Parathyroid adenoma (tissue), 2 donors: Measurements from ENCODE around the gene HELQ.

Experiments used
- H2AFZ ChIP-seq: fragments of 300-600 bp; sonication (generic); one replicate; pipeline ENCODE4 v1.7.0; 2017; ENCODE audit warnings: antibody characterized with exemption, mild to moderate bottlenecking
- H3K27ac ChIP-seq: fragments of 300-600 bp; sonication (generic); one replicate; pipeline ENCODE4 v1.7.0; 2017
- H3K27me3 ChIP-seq: fragments of 300-600 bp; sonication (generic); one replicate; pipeline ENCODE4 v1.7.0; 2017; ENCODE audit warnings: low read length; ENCODE audit not compliant: control insufficient read depth, insufficient read depth
- H3K36me3 ChIP-seq: fragments of 300-600 bp; sonication (generic); one replicate; pipeline ENCODE4 v1.7.0; 2017; ENCODE audit warnings: low read length; ENCODE audit not compliant: control insufficient read depth, insufficient read depth
- H3K4me1 ChIP-seq: fragments of 300-600 bp; sonication (generic); one replicate; pipeline ENCODE4 v1.7.0; 2017; ENCODE audit warnings: control low read depth
- H3K4me2 ChIP-seq: fragments of 300-600 bp; sonication (generic); one replicate; pipeline ENCODE4 v1.7.0; 2017; ENCODE audit warnings: low read length
- H3K4me3 ChIP-seq: fragments of 300-600 bp; sonication (generic); one replicate; pipeline ENCODE4 v1.7.0; 2017; ENCODE audit warnings: low read depth, low read length
- H3K79me2 ChIP-seq: fragments of 300-600 bp; sonication (generic); one replicate; pipeline ENCODE4 v1.7.0; 2017; ENCODE audit warnings: control low read depth
- H3K9ac ChIP-seq: fragments of 300-600 bp; sonication (generic); one replicate; pipeline ENCODE4 v1.7.0; 2017; ENCODE audit warnings: mild to moderate bottlenecking
- H3K9me3 ChIP-seq: fragments of 300-600 bp; sonication (generic); one replicate; pipeline ENCODE4 v1.7.0; 2017; ENCODE audit warnings: low read length; ENCODE audit not compliant: control insufficient read depth
- CTCF ChIP-seq: fragments of 300-600 bp; sonication (generic); IDR thresholded peaks from one replicate; pipeline ENCODE4 v1.7.0; 2017; ENCODE audit warnings: antibody characterized with exemption, mild to moderate bottlenecking
- donor health status: primary hyperparathyroidism.

The HELQ gene

GRCh38 chr4:83436680-83437079 is 18.9 kb downstream of the HELQ start:
- Histone ChIP-seq H3K27me3 (no peaks in the 10 kb centered on the region), H3K4me3 (no peak overlapping the region), H3K4me1 (no peaks in the 10 kb centered on the region), H2AFZ (no peak overlapping the region), H3K36me3 (no peaks in the 10 kb centered on the region), H3K27ac (no peak overlapping the region), H3K9me3 (no peaks in the 10 kb centered on the region), H3K4me2 (no peak overlapping the region), H3K9ac (no peak overlapping the region), H3K79me2 (no peaks in the 10 kb centered on the region)
- no peak for TF ChIP-seq CTCF

GRCh38 chr4:83431200-83431599 is 24.4 kb downstream of the HELQ start:
- H3K9me3 ChIP-seq, result no peaks in the 10 kb centered on the region
- no peak overlapping the region for H3K9ac ChIP-seq
- H2AFZ ChIP-seq, result no peak overlapping the region
- no peak overlapping the region for H3K27ac ChIP-seq
- no peaks in the 10 kb centered on the region for H3K27me3 ChIP-seq
- no peaks in the 10 kb centered on the region for H3K79me2 ChIP-seq
- H3K36me3 ChIP-seq, result no peaks in the 10 kb centered on the region
- no peak for TF ChIP-seq CTCF
- H3K4me3 ChIP-seq, result no peak overlapping the region
- no peaks in the 10 kb centered on the region for H3K4me1 ChIP-seq
- H3K4me2 ChIP-seq, result no peak overlapping the region

GRCh38 chr4:83418211-83418610 is 37.4 kb downstream of the HELQ start:
- H3K27me3 ChIP-seq, result no peaks in the 10 kb centered on the region
- no peak overlapping the region for H2AFZ ChIP-seq
- H3K9ac ChIP-seq, result no peak overlapping the region
- no peaks in the 10 kb centered on the region for H3K36me3 ChIP-seq
- H3K27ac ChIP-seq, result no peak overlapping the region
- no peaks in the 10 kb centered on the region for H3K79me2 ChIP-seq
- no peak overlapping the region for H3K4me3 ChIP-seq
- TF ChIP-seq CTCF, result no peak
- H3K9me3 ChIP-seq, result no peaks in the 10 kb centered on the region
- no peak overlapping the region for H3K4me2 ChIP-seq
- H3K4me1 ChIP-seq, result no peaks in the 10 kb centered on the region

- no peaks in the 10 kb centered on the region for H3K9me3 ChIP-seq
- H3K27ac ChIP-seq, result no peak overlapping the region
- H3K4me1 ChIP-seq, result no peaks in the 10 kb centered on the region
- TF ChIP-seq CTCF, result no peak
- no peaks in the 10 kb centered on the region for H3K36me3 ChIP-seq
- H3K27me3 ChIP-seq, result no peaks in the 10 kb centered on the region
- H3K4me3 ChIP-seq, result no peak overlapping the region
- H3K9ac ChIP-seq, result no peak overlapping the region
- no peak overlapping the region for H3K4me2 ChIP-seq
- H3K79me2 ChIP-seq, result no peaks in the 10 kb centered on the region
- no peak overlapping the region for H2AFZ ChIP-seq
These were observed 38.1 kb downstream of the HELQ start for GRCh38 chr4:83417566-83417965.

- Histone ChIP-seq H3K9me3 (no peaks in the 10 kb centered on the region), H3K4me3 (no peak overlapping the region), H2AFZ (no peak overlapping the region), H3K27me3 (no peaks in the 10 kb centered on the region), H3K79me2 (no peaks in the 10 kb centered on the region), H3K27ac (no peak overlapping the region), H3K4me2 (no peak overlapping the region), H3K9ac (no peak overlapping the region), H3K4me1 (no peaks in the 10 kb centered on the region), H3K36me3 (no peaks in the 10 kb centered on the region)
- no peak for TF ChIP-seq CTCF
These were observed 41.9 kb downstream of the HELQ start for GRCh38 chr4:83413676-83414075.
